Stimulated activated CD8-positive, alpha-beta memory T cell treated with anti-CD3 and anti-CD28 coated beads, Interleukin-15, amount 100 ng/mL, for 1 hour (primary cell): ENCODE results near the gene MPIG6B.

Experiments used
- DNase-seq: peaks from one replicate; pipeline ENCODE4 v3.0.0-alpha.2; 2020; ENCODE audit warnings: low read depth

Gene MPIG6B, protein sequence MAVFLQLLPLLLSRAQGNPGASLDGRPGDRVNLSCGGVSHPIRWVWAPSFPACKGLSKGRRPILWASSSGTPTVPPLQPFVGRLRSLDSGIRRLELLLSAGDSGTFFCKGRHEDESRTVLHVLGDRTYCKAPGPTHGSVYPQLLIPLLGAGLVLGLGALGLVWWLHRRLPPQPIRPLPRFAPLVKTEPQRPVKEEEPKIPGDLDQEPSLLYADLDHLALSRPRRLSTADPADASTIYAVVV

DNA sequence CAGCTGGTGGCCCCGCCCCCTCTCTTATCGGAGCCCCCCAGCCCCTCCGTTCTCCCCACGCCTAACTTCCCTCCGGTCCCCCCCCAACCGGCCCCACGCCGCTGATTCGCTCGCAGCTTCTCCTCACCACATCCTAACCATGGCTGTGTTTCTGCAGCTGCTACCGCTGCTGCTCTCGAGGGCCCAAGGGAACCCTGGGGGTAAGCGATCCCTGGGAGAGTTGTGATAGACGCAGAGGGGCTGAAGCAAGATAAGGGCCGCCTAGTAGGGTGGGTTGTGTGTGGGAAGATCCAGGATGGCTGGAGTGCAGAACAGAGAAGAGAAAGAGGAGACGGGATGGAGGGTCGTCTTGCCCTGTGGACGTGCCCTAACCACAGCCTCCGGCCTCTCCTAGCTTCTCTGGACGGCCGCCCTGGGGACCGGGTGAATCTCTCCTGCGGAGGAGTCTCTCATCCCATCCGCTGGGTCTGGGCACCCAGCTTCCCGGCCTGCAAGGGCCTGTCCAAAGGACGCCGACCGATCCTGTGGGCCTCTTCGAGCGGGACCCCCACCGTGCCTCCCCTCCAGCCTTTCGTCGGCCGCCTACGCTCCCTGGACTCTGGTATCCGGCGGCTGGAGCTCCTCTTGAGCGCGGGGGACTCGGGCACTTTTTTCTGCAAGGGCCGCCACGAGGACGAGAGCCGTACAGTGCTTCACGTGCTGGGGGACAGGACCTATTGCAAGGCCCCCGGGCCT lies at the start of gene MPIG6B:
Gene MPIG6B (plus strand): TSS at position 129 of the 735 bp plus-strand sequence. CDS start 11 bp downstream, at position 140.
- no peak for DNase-seq

DNA sequence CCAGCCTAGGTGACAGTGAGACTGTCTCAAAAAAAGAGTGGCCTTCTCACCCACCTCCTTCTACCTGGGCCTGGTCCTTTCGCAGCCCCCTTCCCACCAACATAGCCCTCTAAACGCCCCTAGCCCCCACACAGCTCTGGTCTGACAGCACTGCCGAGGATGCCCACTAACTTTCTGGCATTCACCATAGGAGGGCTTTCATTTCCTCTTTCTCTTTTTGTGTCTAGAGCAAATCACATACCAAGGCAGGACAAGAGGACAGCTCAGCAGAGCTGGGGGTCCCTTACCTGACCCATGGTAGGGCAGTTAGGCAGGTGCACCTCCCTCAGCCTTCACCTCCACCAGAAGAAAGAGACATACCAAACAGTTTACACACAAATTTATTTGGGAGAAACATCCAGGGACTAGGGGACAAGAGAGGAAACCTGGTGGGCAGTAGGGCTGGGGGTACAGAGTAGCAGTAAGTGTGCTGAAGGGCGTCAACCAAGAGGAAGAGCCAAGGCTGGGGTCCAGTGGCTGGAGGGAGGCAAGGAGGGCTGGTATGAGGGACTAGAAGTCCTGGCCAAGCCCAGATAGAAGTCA lies 46.8 kb upstream of the MPIG6B start:
- no peak for DNase-seq

DNA sequence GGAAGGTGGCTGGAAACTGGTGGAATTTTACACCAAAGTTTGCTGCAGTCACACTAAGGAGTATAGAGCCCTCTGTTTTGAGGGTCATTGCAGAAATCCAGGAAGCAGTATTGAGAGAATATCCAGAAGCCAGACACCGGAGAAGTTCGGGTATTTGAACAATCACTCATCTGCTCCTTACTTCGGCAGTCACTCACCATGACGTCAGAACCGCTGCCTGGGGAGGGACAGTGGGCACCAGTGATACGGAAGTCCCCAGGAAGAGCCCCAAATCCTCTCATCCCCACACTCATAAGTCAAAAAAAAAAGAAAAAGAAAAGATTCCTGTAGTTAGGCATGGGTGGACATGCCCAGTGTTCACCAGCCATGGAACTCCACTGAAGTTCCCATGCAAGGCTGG lies 46.3 kb upstream of the MPIG6B start:
- DNase-seq: no peak

DNA sequence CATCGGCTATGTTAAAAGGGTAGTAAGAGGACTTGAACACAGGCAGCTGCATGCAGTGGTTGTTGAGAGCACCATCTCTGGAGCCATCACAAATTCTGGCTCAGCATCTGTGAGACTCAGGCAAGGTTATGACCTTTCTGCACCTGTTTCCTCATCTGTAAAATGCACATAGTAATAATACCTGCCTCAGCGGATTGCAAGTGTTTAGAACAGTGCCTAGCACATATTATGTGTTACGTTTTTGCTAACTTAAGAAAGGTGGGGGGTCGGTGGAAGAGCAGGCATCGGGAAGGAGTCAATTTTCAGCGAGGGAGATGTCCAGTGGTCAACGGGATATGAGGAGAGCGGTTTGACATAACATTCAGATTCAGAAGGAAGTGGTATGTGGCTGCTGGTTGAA lies 45.2 kb upstream of the MPIG6B start:
- no peak for DNase-seq

DNA sequence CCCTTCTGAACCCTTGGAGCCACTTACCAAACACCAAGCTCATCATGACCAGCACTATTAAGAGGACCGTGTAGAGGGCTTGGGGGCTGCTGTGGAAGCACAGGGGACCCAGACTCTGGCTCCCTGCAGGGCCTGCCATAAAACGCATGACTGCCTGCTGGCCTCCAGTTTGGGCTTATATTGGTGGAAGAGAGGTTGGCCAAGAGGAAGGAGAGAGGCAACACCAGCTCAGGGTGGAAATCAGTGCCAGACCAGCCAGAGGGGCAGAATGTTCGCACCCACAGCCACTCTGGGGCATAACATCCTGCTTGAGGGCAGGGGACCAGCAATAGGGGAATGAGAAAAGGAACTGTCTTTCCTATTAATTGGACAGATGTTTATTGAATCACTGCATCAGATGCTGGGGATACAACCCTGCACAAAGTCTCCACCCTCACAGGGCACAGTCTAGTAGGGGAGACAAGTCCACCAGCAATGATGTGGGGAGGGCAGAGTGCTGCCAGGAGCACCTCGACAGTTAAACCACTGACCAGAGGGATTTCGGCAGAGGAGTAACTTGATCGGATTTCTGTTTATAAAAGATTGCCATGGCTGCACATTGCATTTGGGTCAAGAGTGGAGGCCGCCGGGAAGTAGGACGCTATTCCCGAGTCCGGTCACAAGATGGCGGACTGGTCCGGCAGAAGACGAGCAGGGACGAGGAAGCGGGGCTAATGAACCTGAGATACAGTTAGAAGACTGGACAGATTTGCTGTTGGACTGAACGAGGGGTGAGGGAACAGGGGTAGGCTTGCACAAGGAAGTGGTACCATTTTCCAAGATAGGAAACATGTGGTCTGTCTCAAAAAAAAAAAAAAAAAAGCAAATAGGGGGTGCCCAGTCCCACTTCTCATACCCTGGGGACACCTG lies 42.7 kb upstream of the MPIG6B start, which contains the start of gene LY6G5C:
Gene LY6G5C (minus strand): TSS at position 842 of the 909 bp plus-strand sequence. CDS start 694 bp downstream, at position 148.
- DNase-seq: no peak

DNA sequence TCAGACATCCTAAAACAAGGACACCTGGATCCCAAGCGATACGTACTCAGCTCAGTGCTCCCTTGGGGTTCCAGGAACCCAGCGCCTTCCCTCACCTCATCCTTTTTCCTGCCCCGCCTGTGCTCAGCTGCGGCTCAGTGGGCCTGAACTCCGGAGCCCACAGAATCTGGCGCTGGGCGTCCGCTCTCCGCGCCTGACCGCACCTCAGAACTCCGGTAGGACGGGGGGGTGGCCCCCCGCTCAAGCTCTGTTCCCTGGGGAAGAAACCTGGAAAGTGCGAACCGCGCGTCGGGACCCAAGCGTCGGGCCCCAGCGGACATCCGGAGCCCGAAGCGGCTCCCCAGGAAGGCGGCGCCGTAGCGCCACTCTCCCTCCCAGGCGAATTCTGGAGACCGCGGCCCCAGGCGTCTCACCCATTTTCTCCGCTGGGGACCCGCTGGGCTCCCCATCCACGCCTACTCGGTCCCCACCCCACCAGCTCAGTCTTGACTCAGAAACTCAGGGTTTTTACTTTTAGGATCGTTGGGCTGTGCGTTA lies 42.0 kb upstream of the MPIG6B start:
- no peak for DNase-seq

DNA sequence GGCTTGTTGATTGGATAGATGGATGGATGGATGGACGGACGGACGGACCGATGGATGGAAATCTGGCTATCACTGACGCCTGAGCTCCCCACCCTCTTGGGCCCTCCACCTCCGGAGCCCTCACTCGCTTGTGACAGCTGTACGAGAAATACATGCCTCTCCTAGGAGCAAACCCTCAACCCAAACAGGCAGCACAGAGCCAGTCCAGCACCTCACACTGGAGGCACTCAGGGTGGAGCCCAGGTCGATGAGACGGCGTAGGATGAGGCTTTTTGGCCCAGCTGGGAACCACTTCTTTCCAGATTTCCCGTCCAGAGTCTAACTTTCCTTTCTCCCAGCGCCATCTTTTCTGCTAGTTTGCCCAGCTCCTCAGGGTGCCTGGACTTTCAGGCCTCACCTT lies 39.6 kb upstream of the MPIG6B start:
- DNase-seq: no peak

DNA sequence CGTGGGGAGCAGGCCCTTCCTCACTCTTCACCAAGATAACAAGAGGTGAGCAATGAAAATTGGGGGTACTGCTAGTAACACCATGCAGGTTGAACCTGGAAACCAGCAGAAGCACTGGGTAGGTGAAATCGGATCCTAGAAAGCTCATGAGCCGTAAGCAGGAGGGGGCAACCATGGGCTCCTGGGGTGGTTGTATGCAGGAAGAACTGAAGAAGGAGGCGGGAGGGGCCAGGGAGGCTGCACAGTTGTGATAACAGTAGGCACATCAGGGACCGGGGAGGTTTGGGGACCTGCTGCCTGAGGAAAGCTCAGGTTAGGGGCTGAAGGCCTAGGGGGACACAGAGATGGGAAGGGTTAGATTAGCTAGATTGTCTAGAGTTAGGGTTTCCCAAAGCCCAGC lies 36.7 kb upstream of the MPIG6B start:
- DNase-seq: no peak

DNA sequence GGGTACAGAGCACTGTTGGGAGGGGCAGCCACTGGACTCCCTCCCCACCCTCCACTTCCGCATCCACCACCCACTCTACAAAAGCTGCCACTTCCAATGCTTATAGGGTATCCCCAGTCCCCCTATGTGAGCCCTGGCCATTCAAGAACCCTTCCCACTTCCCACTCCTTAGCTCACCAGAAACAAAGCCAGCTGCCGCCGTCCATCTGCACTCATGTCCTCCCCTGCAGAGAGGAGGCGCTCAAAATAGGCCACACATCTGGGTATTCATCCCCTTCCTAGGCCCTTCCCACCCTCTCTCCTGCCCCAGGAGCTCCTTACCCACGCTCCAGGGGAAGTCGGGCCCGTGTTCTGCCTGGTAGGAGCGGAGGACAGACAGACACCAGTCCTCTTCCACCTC lies 35.9 kb upstream of the MPIG6B start:
- DNase-seq: no peak

DNA sequence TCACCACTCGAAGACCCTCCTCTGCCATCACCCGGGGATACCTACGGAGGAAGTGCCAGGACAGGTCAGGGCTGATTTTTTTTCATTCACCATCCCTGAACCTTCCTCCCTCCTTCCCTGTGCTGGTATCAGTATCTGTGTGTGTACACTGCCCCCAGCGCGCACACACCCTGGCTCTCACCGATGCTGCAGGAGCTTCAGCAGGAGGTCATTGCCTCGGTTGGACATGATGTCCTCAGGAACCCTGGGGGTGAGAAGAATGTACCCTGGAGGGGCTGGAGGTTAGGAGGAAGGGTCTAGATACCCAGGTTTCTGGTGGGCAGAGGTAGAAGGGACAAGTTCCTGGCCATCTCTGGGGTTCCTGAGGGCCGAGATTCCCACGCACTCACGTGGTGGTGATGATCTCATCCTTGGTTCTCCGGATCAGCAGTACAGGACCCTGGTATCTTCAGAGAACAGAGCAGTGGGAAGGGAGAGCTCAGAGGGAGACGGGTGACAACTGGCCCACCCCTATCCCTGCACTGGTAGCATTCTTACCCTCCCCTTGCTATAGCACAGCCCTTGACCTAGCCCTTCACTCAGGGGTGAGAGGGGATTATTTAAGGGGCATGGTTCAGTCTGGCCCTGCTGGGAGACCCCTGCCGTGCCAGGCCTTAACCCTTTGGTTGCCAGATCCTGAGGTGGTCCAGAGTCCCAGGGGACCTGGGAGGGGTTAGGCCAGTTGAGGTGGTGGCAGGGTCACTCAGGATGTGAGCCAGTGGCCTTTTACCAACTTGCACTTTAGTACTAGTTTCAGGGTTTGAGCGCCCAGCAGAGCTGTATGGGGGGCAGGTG lies 35.1 kb upstream of the MPIG6B start:
- DNase-seq: no peak

DNA sequence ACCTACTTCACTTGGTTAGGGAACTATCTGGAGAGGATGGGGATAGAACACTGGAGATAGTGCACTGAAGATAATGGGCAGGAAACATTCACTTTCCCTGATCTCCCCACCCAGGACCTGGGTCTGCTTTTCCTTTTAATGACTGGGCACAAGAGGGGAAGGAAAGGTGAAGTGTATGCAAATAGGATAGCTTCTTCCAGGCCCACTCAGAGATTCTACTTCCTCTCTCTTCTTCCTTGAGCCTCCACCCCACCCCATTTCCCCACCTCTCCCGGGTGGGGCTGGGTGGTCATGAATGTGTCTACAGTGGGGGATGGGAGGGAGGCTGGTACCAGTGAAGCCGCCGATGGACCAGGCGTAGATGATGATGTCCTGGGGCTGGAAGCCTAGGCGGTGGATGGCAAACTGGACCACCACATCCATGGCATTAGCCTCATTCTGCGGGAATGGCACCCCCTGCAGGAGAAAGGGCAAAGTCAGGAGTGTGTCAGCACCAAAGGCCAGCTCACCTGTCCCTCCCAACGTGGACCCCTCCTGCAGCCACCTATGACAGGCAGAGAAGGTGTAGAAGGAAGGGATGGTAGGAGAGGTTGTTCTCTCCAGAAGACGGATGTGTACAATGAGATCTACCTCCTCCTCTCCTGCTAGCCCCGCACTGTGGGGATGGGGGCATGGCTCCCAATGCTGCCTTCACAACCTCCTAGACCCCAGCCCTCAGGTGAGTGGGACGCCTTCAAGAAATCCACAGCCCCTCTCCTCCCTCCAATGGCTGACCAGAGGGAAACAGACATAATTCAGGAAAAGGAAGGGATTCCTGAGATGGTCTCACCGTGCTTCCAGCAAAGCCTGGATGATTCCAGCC lies 33.7 kb upstream of the MPIG6B start:
- no peak for DNase-seq

DNA sequence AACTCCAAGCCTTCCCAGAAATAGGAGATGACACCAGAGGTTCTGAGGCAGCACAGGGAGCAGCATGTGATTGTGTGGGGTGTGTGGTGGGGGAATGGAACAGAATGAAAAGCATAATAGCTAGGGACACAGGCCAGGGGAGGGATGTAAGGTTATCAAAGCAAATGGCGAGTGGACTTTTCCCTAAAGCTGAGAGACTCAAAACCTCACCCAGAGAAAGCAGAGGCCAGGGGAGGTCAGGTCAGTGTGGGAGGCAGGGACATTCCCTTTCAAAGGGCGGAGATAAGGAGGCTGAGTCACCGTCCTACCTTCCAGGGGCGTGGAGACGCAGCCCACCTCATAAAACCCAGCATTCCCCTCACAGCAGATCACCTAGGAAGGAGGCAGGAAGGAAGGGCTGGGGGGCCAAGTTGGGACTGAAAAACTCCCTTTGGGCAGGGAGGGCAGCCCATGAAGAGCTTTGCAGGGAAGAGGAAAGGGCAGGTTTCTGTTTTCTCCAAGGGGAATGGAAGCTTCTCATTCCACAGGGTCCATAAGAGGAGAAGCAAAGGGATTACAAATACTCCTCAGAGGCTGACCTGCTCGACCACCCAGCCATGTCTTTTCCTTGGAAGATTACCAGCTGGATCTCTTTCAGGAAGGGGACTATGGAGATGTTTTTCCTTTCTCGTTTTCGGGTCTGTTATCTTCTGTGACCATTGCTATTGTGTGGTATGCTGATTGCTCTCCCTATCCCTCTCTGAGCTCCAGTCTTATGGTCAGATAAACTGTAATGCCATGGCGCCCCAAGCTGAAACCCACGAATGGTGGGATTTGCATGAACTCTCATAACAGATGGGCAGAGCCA lies 32.7 kb upstream of the MPIG6B start:
- no peak for DNase-seq

DNA sequence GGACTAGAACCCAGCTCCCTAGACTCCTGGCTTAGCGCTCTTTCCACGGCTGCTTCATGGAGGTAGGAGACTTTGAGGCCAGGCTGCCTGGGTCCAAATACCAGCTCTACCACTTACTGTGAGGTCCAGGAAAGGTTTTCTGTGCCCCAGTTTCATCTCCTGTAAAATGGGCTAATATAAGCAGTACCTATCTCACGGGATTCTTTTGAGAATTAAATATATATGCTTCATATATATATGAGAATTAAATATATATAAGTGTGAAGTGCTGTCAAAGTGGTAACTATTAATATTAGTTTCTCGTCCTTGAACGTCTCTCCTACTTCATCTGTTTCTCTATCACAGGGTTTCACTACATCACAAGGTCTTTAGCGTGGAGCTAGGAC lies 32.1 kb upstream of the MPIG6B start:
- DNase-seq: no peak

DNA sequence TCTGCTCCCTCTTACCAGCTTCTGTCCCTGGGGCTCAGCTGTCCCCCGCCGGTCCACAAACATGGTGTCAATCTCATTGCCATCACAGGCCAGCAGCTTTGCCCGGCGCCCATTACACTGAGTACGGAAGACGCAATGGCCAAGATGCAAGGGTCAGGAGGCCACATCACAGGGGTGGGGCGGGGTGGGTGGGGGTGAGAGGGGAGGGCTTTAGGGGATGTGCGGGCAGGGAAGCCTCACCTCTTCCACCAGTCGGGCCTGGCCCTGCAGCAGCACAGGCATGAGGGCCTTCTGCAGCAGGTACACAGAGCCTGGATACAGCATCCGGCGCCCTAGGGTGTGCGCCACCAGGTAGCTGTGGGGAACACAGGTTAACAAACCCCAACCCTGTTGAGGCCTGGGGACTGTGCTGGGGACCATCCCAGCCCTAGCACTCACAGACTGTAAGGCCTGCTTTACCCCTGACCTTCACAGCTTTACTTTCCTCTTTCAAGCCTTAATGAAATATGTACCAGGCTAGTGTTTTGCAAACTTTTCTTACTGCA lies 31.5 kb upstream of the MPIG6B start:
- no peak for DNase-seq

DNA sequence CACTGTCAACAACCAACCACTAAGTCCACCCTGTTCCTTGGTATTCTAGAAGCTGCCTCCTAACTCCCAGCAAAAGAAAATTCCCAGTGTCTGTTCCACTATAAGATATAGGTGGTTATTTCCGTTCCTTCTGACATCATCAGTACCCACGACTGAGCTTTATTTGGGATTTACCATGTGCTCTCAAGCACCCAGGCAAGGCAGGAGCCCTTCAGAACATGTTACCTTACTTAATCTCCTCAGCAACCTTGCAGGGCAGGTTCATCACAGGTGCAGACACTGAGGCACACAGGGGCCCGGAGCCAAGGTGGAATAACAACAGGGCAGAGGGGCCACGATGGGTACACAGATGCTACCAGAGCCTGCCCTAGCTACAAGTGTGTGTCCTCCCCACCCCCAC lies 30.8 kb upstream of the MPIG6B start:
- DNase-seq: no peak

DNA sequence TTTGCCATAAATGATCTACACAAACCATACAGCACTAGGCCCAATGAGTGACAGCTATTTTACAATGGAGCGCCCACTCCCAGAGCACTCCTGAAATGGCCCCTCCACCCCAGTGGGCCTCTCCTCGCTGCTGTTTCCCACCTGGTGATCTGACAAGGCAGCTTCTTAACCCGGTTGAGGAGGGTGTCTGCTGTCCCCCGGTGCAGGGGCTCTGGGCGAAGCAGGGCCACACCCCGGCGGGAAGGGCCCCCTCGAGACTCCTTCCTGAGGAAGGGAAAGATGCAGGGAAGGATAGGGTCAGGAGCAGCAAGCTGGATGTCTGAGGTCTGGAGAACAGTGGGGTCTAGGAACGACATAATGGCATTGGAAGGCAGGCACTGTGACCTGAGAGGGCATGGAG lies 30.3 kb upstream of the MPIG6B start:
- no peak for DNase-seq

DNA sequence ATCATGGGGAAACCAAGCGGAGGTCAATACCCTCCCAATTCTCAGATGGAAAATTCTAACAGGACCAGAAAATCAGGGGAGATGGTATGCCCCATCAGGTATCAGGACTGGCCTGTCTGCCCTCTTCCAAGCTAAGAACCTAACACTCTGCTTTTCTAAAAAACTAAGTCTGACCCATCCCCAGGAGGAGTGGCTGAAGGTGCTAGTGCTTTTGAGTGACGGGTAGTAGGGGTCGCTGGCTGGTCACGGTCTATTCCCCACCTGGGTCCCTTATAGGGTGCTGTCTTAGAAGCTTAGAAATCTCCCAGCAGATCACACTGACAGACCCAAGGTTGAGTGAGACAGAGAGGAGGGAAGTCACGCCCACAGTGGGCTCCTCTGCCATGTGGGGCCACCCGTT lies 29.6 kb upstream of the MPIG6B start:
- DNase-seq: no peak

DNA sequence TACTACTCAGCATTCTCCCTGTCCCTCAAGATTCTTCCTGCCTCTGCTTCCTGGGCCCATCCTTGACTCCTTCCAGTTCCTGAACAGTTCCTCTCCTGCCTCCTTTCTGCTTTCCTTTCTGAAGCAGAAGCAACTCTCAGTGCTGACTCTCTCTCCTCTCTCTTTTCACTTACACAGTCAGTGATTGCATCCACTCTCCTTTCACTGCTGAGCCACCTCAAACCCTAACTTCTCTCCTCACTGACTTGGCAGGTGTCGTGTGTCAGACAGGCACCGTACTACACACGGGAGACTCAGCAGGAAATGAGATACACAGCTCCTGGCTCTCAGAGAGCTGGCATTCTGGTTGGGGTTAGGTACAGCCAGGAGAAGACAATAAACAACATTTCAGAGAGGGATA lies 25.6 kb upstream of the MPIG6B start:
- DNase-seq: no peak
